Loucy (cell line): ENCODE results near the gene IL21R.

Source experiments
- EZH2phosphoT487 ChIP-seq: fragments of 200-600 bp; IDR thresholded peaks from 2 replicates; pipeline ENCODE4 v1.6.1; 2018; ENCODE audit warnings: antibody characterized with exemption, mild to moderate bottlenecking, moderate library complexity, borderline replicate concordance
- TF ChIP-seq, protein P1 (sequence below): fragments of 200-600 bp; sonication (generic); conservative IDR thresholded peaks from 2 replicates; pipeline ENCODE4 v1.5.1; 2014; ENCODE audit warnings: mild to moderate bottlenecking, antibody characterized with exemption, low read length

DNA sequence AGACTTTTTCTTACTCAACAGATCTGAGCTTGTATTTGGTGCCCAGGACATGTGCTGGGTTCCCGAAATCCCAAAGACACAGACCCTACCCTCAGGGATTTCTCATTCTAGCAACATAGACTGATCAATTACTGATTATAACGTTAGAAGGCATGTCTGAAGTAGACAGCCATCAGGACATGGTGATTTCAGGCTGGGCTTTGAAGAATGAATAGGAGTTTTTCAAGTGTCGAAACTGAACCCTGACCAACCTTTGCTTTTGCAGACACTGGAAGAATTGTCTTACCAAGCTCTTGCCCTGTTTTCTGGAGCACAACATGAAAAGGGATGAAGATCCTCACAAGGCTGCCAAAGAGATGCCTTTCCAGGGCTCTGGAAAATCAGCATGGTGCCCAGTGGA, 40.0 kb upstream of the IL21R start:
- TF ChIP-seq, protein P1, sequence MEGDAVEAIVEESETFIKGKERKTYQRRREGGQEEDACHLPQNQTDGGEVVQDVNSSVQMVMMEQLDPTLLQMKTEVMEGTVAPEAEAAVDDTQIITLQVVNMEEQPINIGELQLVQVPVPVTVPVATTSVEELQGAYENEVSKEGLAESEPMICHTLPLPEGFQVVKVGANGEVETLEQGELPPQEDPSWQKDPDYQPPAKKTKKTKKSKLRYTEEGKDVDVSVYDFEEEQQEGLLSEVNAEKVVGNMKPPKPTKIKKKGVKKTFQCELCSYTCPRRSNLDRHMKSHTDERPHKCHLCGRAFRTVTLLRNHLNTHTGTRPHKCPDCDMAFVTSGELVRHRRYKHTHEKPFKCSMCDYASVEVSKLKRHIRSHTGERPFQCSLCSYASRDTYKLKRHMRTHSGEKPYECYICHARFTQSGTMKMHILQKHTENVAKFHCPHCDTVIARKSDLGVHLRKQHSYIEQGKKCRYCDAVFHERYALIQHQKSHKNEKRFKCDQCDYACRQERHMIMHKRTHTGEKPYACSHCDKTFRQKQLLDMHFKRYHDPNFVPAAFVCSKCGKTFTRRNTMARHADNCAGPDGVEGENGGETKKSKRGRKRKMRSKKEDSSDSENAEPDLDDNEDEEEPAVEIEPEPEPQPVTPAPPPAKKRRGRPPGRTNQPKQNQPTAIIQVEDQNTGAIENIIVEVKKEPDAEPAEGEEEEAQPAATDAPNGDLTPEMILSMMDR = no peak
- no peak for TF ChIP-seq EZH2phosphoT487
